ENCODE results near the gene NKAIN1. TPM values are rescaled to one million over a fixed set of nuclear protein-coding genes. Genes with fewer than 3 reads are reported as not detected.

Gene NKAIN1
- total and polyA plus RNA-seq, 10 donors, result 0.08 TPM; not detected in 9

GRCh38 chr1:31154000-31154631, 85.6 kb downstream of the NKAIN1 start:
- no peak for TF ChIP-seq POLR2AphosphoS5 (IDR thresholded peaks at IDR 0.05)
- no peak for TF ChIP-seq POLR2A (IDR thresholded peaks at IDR 0.05)
- no peak for TF ChIP-seq CTCF (IDR thresholded peaks at IDR 0.05 in 8 of 11, conservative IDR thresholded peaks at IDR 0.05 in 3 of 11)
- H3K27me3 ChIP-seq (replicated peaks in 1 of 7), result no peaks in the 10 kb centered on the region
- no peak for DNase-seq
- no peaks in the 10 kb centered on the region for H3K9me3 ChIP-seq
- no peaks in the 10 kb centered on the region for H3K36me3 ChIP-seq
- peak overlapping the region in 6 of 8 donors; percentile 52 to 85 (median 72) for H3K27ac ChIP-seq
- intact Hi-C loops (cut with DNase I; ENCODE audit: low total_unique reads), result no loop called here
- H3K4me1 ChIP-seq, result peaks cover 0 to 21% (median 10%) of the 10 kb centered on the region in 6 donors
- H3K4me3 ChIP-seq, result peak overlapping the region in 7 of 8 donors; percentile 50 to 90 (median 79)
- 79 to 90% (median 90%) methylated on average over 19 of the region's 19 CpGs for WGBS, 5 donors

GRCh38 chr1:31153423-31153822, 86.3 kb downstream of the NKAIN1 start:
- WGBS, 5 donors, result 62 to 98% (median 94%) methylated on average over 3 of the region's 3 CpGs
- no peak overlapping the region for H3K27ac ChIP-seq

GRCh38 chr1:31152181-31152795, 87.4 kb downstream of the NKAIN1 start:
- Histone ChIP-seq H3K27me3 (replicated peaks in 1 of 7) (no peaks in the 10 kb centered on the region), H3K27ac (no peak overlapping the region), H3K36me3 (no peaks in the 10 kb centered on the region), H3K4me1 (peaks cover 0 to 21% (median 10%) of the 10 kb centered on the region in 6 donors), H3K9me3 (no peaks in the 10 kb centered on the region), H3K4me3 (no peak overlapping the region)
- TF ChIP-seq POLR2AphosphoS5 (IDR thresholded peaks at IDR 0.05), result no peak
- no peak for TF ChIP-seq POLR2A (IDR thresholded peaks at IDR 0.05)
- TF ChIP-seq CTCF (IDR thresholded peaks at IDR 0.05 in 8 of 11, conservative IDR thresholded peaks at IDR 0.05 in 3 of 11), result no peak
- DNase-seq, result no peak
- intact Hi-C loops (cut with DNase I; ENCODE audit: low total_unique reads), result no loop called here
- 74 to 84% (median 77%) methylated on average over 8 of the region's 8 CpGs for WGBS, 5 donors

More at GRCh38 chr1:31153423-31153822, 86.3 kb downstream of the NKAIN1 start:
- Histone ChIP-seq H3K4me3 (no peak overlapping the region), H3K27me3 (replicated peaks in 1 of 7) (no peaks in the 10 kb centered on the region), H3K9me3 (no peaks in the 10 kb centered on the region), H3K36me3 (no peaks in the 10 kb centered on the region), H3K4me1 (peaks cover 0 to 21% (median 10%) of the 10 kb centered on the region in 6 donors)
- TF ChIP-seq POLR2AphosphoS5 (IDR thresholded peaks at IDR 0.05), result no peak
- TF ChIP-seq CTCF (IDR thresholded peaks at IDR 0.05 in 8 of 11, conservative IDR thresholded peaks at IDR 0.05 in 3 of 11), result no peak
- no peak for TF ChIP-seq POLR2A (IDR thresholded peaks at IDR 0.05)
- intact Hi-C loops (cut with DNase I; ENCODE audit: low total_unique reads), result no loop called here
- DNase-seq, result no peak

- Histone ChIP-seq H3K27me3 (replicated peaks in 1 of 7) (no peaks in the 10 kb centered on the region), H3K36me3 (no peaks in the 10 kb centered on the region), H3K27ac (no peak overlapping the region), H3K4me1 (peaks cover 0 to 20% (median 10%) of the 10 kb centered on the region in 6 donors), H3K9me3 (no peaks in the 10 kb centered on the region), H3K4me3 (no peak overlapping the region)
- 90 to 95% (median 93%) methylated on average over 3 of the region's 3 CpGs for WGBS, 5 donors
- TF ChIP-seq CTCF (IDR thresholded peaks at IDR 0.05 in 8 of 11, conservative IDR thresholded peaks at IDR 0.05 in 3 of 11), result no peak
- TF ChIP-seq POLR2A (IDR thresholded peaks at IDR 0.05), result no peak
- intact Hi-C loops (cut with DNase I; ENCODE audit: low total_unique reads), result no loop called here
- DNase-seq, result no peak
These were observed 88.3 kb downstream of the NKAIN1 start for GRCh38 chr1:31151402-31151801.
